Stimulated activated CD8-positive, alpha-beta memory T cell treated with anti-CD3 and anti-CD28 coated beads, Interleukin-2, amount 100 ng/mL, for 48 hours (primary cell): ENCODE data around the gene STXBP5.

Source experiments
- DNase-seq, 2 donors: peaks; one replicate each; pipeline ENCODE4 v3.0.0-alpha.2; 2020; ENCODE audit warnings: low read depth in 2 of 2

The STXBP5 gene

DNA sequence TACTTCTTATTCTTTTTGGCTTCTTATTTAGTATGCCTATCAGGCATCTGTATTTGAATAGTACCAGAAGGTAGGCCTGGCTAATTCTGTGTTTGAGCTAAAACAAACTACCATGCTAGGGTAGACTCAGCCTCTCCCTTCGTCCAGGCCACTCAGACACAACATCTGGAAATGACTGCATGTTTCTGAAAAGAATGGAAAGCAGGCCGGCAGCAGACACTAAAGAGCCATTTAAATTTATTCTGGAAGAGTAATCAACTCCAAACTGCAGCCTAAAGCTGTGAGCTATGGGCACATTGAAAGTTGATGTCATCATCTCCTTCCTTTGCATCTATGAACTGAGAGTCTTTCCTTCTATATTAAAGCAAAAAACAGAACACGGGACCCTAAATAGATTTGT, 233.4 kb downstream of the STXBP5 start:
- no peak for DNase-seq

DNA sequence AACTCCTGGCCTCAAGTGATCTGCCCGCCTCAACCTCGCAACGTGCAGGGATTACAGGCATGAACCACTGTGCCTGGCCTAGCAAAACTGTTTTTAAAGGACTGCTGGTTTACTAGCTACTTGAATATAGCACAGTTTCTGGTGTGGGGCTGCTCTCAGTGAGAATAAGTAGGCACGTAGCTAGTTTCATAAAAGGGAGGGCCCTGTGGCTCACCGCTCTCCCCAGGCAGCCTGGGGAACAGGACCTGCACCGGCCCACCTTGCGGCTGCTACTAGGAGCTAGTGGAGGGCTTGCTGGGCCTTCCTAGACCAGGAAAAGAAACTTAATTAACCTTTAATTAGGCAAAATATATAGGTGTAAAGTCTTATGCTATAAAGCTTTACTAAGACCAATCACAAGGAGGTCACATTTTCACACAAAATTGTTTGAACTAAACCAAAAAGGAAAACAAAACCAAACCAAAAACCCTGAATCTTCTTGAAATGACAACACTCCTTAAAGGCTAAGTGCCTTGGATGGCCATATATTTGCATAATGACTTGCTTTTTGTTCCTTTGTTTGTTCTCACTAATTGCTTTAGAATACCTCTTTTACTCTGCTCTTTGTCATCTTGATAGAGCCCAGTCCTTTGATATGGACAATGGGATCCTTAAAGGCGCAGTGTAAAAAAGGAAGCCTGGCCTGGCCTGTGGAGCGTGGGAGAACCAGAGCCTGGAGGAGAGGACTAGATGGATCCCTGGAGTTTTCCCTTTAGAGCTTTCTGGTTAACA, 234.7 kb downstream of the STXBP5 start:
- DNase-seq, result no peak
